ENCODE results near the gene STRIP2.

STRIP2 gene

DNA sequence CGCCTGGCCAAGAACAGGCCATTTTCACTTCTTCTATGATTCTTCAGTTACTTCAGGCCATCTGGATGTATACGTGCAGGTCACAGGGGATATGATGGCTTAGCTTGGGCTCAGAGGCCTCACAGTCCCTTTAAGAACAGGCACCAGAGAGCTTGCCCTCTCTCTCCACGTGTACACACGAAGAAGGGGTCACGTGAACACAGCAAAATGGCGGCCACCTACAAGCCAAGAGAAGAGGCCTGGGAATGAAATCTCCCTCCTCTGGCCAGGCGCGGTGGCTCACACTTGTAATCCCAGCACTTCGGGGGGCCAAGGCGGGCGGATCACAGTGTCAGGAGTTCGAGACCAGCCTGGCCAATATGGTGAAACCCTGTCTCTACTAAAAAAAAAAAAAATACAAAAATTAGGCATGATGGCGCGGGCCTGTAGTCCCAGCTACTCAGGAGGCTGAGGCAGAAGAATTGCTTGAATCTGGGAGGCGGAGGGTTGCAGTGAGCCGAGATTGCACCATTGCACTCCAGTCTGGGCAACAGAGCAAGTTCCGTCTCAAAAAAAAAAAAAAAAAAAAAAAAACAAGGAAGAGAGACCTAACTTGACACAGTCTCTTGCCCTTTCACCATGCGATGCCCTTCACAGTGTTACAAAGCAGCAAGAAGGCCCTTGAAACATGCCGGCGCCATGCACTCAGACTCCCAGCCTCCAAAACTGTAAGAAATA lies 100.5 kb downstream of the STRIP2 start:
- peak; percentile 21 to 72 (median 68) for DNase-seq

DNA sequence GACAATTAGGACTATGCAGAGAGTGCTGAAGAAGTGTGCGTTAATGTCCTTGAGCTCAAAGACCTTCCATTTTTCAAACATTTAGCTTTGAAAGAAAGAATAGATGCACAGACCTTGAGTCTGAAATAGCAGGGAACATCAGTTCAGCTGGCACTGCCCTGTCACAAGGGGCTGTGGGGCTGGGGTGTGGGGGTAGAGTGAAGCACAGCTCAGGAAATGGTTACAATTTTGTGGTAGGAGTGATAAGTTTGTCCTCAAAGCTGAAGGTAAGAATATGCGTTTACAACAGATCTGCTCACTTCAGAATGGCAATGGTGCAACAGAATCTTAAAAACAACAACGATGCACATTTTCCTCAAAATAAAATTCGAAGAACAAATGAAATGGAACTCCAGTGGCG lies 101.7 kb downstream of the STRIP2 start:
- no peak for DNase-seq

DNA sequence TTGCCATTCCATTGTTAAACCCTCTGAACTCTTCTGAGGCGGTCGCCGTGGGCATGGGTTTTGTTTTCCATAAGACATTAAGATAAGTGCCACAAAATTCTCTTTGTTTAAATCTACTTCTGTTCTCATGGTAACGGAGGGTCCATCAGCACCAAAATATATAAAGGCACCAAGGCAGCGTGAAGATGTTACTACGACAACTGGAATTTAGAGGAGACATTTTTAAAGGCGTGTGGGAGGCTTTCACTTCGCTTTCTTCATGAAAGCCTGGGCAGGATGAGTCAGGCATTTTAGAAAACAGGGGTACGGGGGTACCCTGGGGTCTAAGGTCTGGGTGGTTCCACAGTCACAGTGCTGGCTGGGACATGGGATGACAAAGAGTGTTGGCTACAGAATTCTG lies 102.1 kb downstream of the STRIP2 start:
- no peak for DNase-seq

All from suppressor macrophage (primary cell).